IMR-90 (cell line): Measurements from ENCODE around the gene OPRL1. TPM values are rescaled to one million over a fixed set of nuclear protein-coding genes. Genes with fewer than 3 reads are reported as not detected.

ENCODE experiments used
- ATAC-seq: fragments of 200-7000 bp; cut with Tn5 transposase; 2 replicates; pipeline ENCODE4 v1.9.1; 2020; ENCODE audit warnings: low read depth, mild to moderate bottlenecking, moderate library complexity
- BruUV-seq: library from RNA; stranded (reverse); fragments of 400-500 nt; replicated peaks from 2 replicates; lab custom pipeline; 2021; lab: Mats Ljungman, UMichigan
- CTCF ChIA-PET: fragments of 300-600 bp; formaldehyde crosslinking; extraction: SDS; loops from one replicate; lab custom pipeline; 2021; ENCODE audit warnings: antibody characterized with exemption; lab: Yijun Ruan, JAX
- POLR2A ChIA-PET: fragments of 300-600 bp; sonication (Branson Sonifier 250); formaldehyde crosslinking; loops from one replicate; lab custom pipeline; 2022; ENCODE audit warnings: antibody characterized with exemption; ENCODE audit not compliant: unreplicated experiment; lab: Charles Lee
- DNase-seq: peaks from one replicate; pipeline ENCODE4 v3.0.0; 2013
- H2AFZ ChIP-seq: replicated peaks from 2 replicates; pipeline ENCODE3; 2013; ENCODE audit warnings: low read length, mild to moderate bottlenecking; ENCODE audit not compliant: poor library complexity
- H2AK5ac ChIP-seq: 2 replicates; pipeline ENCODE4 v1.6.1; 2013; ENCODE audit warnings: low read depth, low read length, inconsistent platforms
- H2AK9ac ChIP-seq: replicated peaks from 2 replicates; pipeline ENCODE3; 2013; ENCODE audit warnings: mild to moderate bottlenecking, low read depth, low read length, moderate library complexity; ENCODE audit not compliant: poor library complexity
- H2BK120ac ChIP-seq: 2 replicates; pipeline ENCODE4 v1.6.1; 2013; ENCODE audit warnings: low read depth, low read length, inconsistent platforms
- H2BK15ac ChIP-seq: 3 replicates; pipeline ENCODE4 v1.6.1; 2013; ENCODE audit warnings: low read depth, low read length, inconsistent platforms
- H2BK20ac ChIP-seq: 2 replicates; pipeline ENCODE4 v1.6.1; 2013; ENCODE audit warnings: low read depth, mild to moderate bottlenecking, inconsistent platforms, low read length, moderate library complexity
- H2BK5ac ChIP-seq: 2 replicates; pipeline ENCODE4 v1.6.1; 2013; ENCODE audit warnings: mild to moderate bottlenecking, low read depth, low read length, inconsistent platforms; ENCODE audit not compliant: poor library complexity, severe bottlenecking
- H3K14ac ChIP-seq: replicated peaks from 2 replicates; pipeline ENCODE4 v1.6.1; 2013; ENCODE audit warnings: low read depth, low read length, inconsistent platforms
- H3K18ac ChIP-seq: 2 replicates; pipeline ENCODE4 v1.6.1; 2013; ENCODE audit warnings: low read depth, low read length, control low read depth
- H3K23ac ChIP-seq: 2 replicates; pipeline ENCODE4 v1.6.1; 2013; ENCODE audit warnings: low read depth, low read length, inconsistent platforms
- H3K27ac ChIP-seq: 2 replicates; pipeline ENCODE4 v1.5.1; 2013; ENCODE audit warnings: mild to moderate bottlenecking, control low read depth, low read length; ENCODE audit not compliant: insufficient read depth
- H3K27me3 ChIP-seq: 2 replicates; pipeline ENCODE4 v1.6.1; 2013; ENCODE audit warnings: low read length; ENCODE audit not compliant: control insufficient read depth, insufficient read depth
- H3K36me3 ChIP-seq: 2 replicates; pipeline ENCODE4 v1.6.1; 2013; ENCODE audit warnings: low read length, mixed read lengths; ENCODE audit not compliant: control insufficient read depth, insufficient read depth
- H3K4ac ChIP-seq: 2 replicates; pipeline ENCODE4 v1.6.1; 2013; ENCODE audit warnings: low read depth, low read length, inconsistent platforms
- H3K4me1 ChIP-seq: 2 replicates; pipeline ENCODE4 v1.6.1; 2013; ENCODE audit warnings: low read length, mixed read lengths; ENCODE audit not compliant: control insufficient read depth, insufficient read depth
- H3K4me2 ChIP-seq: 2 replicates; pipeline ENCODE4 v1.6.1; 2013; ENCODE audit warnings: low read depth, mild to moderate bottlenecking, control low read depth, low read length, moderate library complexity
- H3K4me3 ChIP-seq: 2 replicates; pipeline ENCODE4 v1.5.1; 2013; ENCODE audit warnings: low read depth, mild to moderate bottlenecking, control low read depth, low read length, moderate library complexity; ENCODE audit not compliant: insufficient read depth
- H3K56ac ChIP-seq: 2 replicates; pipeline ENCODE4 v1.6.1; 2013; ENCODE audit warnings: low read length, inconsistent platforms; ENCODE audit not compliant: insufficient read depth; ENCODE audit errors: extremely low read depth
- H3K79me1 ChIP-seq, 2 experiments: 2 replicates each; pipeline ENCODE4 v1.6.1; 2013; ENCODE audit warnings: low read length in 2 of 2, inconsistent platforms in 1 of 2, low read depth in 1 of 2
- H3K9ac ChIP-seq: 2 replicates; pipeline ENCODE4 v1.6.1; 2013; ENCODE audit warnings: low read depth, low read length, control low read depth
- H3K9me1 ChIP-seq: 2 replicates; pipeline ENCODE4 v1.6.1; 2013; ENCODE audit warnings: low read length, inconsistent platforms; ENCODE audit not compliant: insufficient read depth
- H3K9me3 ChIP-seq: 2 replicates; pipeline ENCODE4 v1.6.1; 2013; ENCODE audit warnings: low read length; ENCODE audit not compliant: control insufficient read depth, insufficient read depth
- H4K20me1 ChIP-seq: 2 replicates; pipeline ENCODE4 v1.6.1; 2013; ENCODE audit warnings: low read length, inconsistent platforms; ENCODE audit not compliant: insufficient read depth
- H4K5ac ChIP-seq: 2 replicates; pipeline ENCODE4 v1.6.1; 2013; ENCODE audit warnings: mild to moderate bottlenecking, low read depth, low read length, control low read depth
- H4K8ac ChIP-seq, 2 experiments: 2 replicates each; pipeline ENCODE4 v1.6.1; 2013; ENCODE audit warnings: low read depth in 2 of 2, low read length in 2 of 2, control low read depth in 1 of 2, inconsistent platforms in 1 of 2
- H4K91ac ChIP-seq: 2 replicates; pipeline ENCODE4 v1.6.1; 2013; ENCODE audit warnings: low read depth, low read length, inconsistent platforms; ENCODE audit not compliant: insufficient read depth
- BHLHE40 ChIP-seq: fragments of 150-350 bp; IDR thresholded peaks from 2 replicates; pipeline ENCODE4 v1.6.1; 2016; ENCODE audit warnings: mild to moderate bottlenecking, low read depth, low read length
- CHD1 ChIP-seq: IDR thresholded peaks from 2 replicates; pipeline ENCODE4 v1.6.1; 2012; ENCODE audit warnings: low read depth, low read length, improper control_type of control experiment
- MAFK ChIP-seq: IDR thresholded peaks from 2 replicates; pipeline ENCODE4 v1.6.1; 2012; ENCODE audit warnings: low read depth, low read length, improper control_type of control experiment
- MXI1 ChIP-seq: IDR thresholded peaks from 2 replicates; pipeline ENCODE4 v1.6.1; 2012; ENCODE audit warnings: low read depth, mild to moderate bottlenecking, low read length, moderate library complexity, borderline replicate concordance
- SMC3 ChIP-seq: fragments of 150-350 bp; IDR thresholded peaks from 2 replicates; pipeline ENCODE4 v1.6.1; 2016; ENCODE audit warnings: low read depth, mild to moderate bottlenecking, antibody characterized with exemption, low read length, moderate library complexity
- WGBS, 2 experiments: methylation state at CpG; one replicate each; pipeline versions ENCODE4 v1.1.5 to v1.1.7; 2013; ENCODE audit warnings: missing lambda C conversion rate in 2 of 2; ENCODE audit not compliant: insufficient read length in 1 of 2; ENCODE audit errors: extremely low coverage in 2 of 2; 5-methylcytosine and 5-hydroxymethylcytosine counted together
- dilution Hi-C: fragments of 300-500 bp; cut with HindIII; formaldehyde crosslinking; loops from one replicate; pipeline ENCODE4 v1.14.3; 2018; ENCODE audit warnings: low sequenced_read_pairs; ENCODE audit not compliant: unreplicated experiment
- in situ Hi-C: fragments of 300-500 bp; cut with MboI; formaldehyde crosslinking; loops from 3 replicates; pipeline ENCODE4 v1.14.3; 2019; ENCODE audit warnings: low sequenced_read_pairs, inconsistent platforms, mixed read lengths
- intact Hi-C: fragments of 100-400 bp; cut with micrococcal nuclease; formaldehyde crosslinking; loops from 2 replicates; pipeline ENCODE4 v1.10.0; 2022
- polyA plus RNA-seq, 3 experiments: library from polyadenylated mRNA; depleted of rRNA; stranded (reverse); fragments of >200 nt; gene quantifications; 2 replicates each; pipeline ENCODE4 v1.2.3, GENCODE V29; 2012; ENCODE audit warnings: low replicate concordance in 1 of 3
- total RNA-seq: library from RNA; depleted of rRNA; stranded (reverse); fragments of >200 nt; gene quantifications from 2 replicates; pipeline ENCODE4 v1.2.3, GENCODE V29; 2012
- TF ChIP-seq, protein P1 (sequence below): fragments of 150-350 bp; IDR thresholded peaks from 2 replicates; pipeline ENCODE4 v1.6.1; 2016; ENCODE audit warnings: low read depth, mild to moderate bottlenecking, low read length, moderate library complexity, borderline replicate concordance
- TF ChIP-seq, protein P2 (sequence below): conservative IDR thresholded peaks from 2 replicates; pipeline ENCODE4 v1.5.1; 2012; ENCODE audit warnings: mild to moderate bottlenecking, low read depth, low read length, improper control_type of control experiment
- TF ChIP-seq, protein P3 (sequence below): fragments of 150-350 bp; IDR thresholded peaks from 2 replicates; pipeline ENCODE4 v1.6.1; 2017; ENCODE audit warnings: mild to moderate bottlenecking, antibody characterized with exemption, low read length, low read depth

The OPRL1 gene
- total and polyA plus RNA-seq, 2 of the 4 experiments (the other 2 are of a cell fraction): 0.36 to 1.2 TPM

DNA sequence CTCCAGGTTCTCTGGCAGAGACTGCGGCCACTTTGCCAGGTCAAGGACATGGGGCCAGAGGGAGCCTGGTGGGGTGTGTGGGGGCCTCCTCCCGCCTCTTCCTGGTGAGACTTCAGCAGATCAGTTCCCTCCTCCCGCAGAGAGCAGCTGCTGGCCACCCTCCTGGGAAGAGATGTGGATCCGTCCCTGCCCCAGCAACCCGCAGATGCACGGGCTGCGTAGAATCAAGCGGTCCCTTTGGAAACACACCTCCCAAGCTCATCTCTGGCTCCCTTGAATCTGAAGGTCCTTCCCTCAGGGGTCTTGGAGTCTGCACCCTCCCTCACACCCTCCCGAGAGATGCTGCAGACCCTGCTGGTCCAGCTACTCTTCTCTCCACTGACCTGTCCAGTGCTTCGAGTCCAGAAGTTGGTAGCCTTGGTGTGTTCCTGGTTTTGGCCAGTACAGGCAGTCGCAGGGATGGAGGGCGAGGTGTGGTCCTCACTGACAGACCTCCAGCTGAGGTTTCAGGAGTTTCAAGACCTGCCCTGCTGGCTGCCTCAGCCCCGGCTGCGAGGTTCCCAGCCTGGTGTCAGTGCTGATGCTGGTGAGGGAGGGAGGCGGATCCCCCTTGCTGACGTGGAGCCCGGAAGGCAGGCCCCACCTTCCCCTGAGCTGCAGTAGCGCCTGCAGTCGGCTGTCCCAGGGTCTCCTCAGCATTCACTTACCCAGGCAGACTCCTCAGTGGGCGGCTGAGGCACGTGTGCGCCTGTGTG, 27.3 kb downstream of the OPRL1 start, which contains the start of gene NPBWR2:
Gene NPBWR2 (minus strand): TSS at position 585 of the 755 bp plus-strand sequence. CDS start 734 bp downstream, outside the sequence.
- no peak within 1 kb of the TSS for H3K9ac ChIP-seq
- no peak within 1 kb of the TSS for H3K56ac ChIP-seq
- H4K91ac ChIP-seq: no peak within 1 kb of the TSS
- H3K4ac ChIP-seq: no peak within 1 kb of the TSS
- H2BK15ac ChIP-seq: no peak within 1 kb of the TSS
- dilution Hi-C loops (no loop called here), intact Hi-C loops (no loop called here), in situ Hi-C loops (no loop called here)
- no peaks in the 10 kb centered on the region for H3K36me3 ChIP-seq
- 71% methylated on average over 1 of the region's 22 CpGs; no CpG with 5 or more reads in 1 of the 2 experiments for WGBS, 2 experiments
- H2AK9ac ChIP-seq: no peak within 1 kb of the TSS
- CTCF ChIA-PET: no interaction called here
- POLR2A ChIA-PET: no interaction called here
- no peak within 1 kb of the TSS for H2AK5ac ChIP-seq
- H3K4me3 ChIP-seq: no peak within 1 kb of the TSS
- peak; percentile 59 for ATAC-seq
- H2BK120ac ChIP-seq: no peak within 1 kb of the TSS
- no peaks in the 10 kb centered on the region for H4K20me1 ChIP-seq
- no peak within 1 kb of the TSS for H4K5ac ChIP-seq
- no peak within 1 kb of the TSS for H4K8ac ChIP-seq
- H3K27me3 ChIP-seq: peaks cover 45% of the 10 kb centered on the region
- no peak for DNase-seq
- TF ChIP-seq MXI1 (no peak), BHLHE40 (no peak), MAFK (no peak), CHD1 (no peak), SMC3 (no peak)
- TF ChIP-seq, protein P1, sequence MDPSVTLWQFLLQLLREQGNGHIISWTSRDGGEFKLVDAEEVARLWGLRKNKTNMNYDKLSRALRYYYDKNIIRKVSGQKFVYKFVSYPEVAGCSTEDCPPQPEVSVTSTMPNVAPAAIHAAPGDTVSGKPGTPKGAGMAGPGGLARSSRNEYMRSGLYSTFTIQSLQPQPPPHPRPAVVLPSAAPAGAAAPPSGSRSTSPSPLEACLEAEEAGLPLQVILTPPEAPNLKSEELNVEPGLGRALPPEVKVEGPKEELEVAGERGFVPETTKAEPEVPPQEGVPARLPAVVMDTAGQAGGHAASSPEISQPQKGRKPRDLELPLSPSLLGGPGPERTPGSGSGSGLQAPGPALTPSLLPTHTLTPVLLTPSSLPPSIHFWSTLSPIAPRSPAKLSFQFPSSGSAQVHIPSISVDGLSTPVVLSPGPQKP: no peak
- TF ChIP-seq, protein P2, sequence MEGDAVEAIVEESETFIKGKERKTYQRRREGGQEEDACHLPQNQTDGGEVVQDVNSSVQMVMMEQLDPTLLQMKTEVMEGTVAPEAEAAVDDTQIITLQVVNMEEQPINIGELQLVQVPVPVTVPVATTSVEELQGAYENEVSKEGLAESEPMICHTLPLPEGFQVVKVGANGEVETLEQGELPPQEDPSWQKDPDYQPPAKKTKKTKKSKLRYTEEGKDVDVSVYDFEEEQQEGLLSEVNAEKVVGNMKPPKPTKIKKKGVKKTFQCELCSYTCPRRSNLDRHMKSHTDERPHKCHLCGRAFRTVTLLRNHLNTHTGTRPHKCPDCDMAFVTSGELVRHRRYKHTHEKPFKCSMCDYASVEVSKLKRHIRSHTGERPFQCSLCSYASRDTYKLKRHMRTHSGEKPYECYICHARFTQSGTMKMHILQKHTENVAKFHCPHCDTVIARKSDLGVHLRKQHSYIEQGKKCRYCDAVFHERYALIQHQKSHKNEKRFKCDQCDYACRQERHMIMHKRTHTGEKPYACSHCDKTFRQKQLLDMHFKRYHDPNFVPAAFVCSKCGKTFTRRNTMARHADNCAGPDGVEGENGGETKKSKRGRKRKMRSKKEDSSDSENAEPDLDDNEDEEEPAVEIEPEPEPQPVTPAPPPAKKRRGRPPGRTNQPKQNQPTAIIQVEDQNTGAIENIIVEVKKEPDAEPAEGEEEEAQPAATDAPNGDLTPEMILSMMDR: no peak
- TF ChIP-seq, protein P3, sequence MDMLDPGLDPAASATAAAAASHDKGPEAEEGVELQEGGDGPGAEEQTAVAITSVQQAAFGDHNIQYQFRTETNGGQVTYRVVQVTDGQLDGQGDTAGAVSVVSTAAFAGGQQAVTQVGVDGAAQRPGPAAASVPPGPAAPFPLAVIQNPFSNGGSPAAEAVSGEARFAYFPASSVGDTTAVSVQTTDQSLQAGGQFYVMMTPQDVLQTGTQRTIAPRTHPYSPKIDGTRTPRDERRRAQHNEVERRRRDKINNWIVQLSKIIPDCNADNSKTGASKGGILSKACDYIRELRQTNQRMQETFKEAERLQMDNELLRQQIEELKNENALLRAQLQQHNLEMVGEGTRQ: no peak
- no peak within 1 kb of the TSS for H3K4me2 ChIP-seq
- no peaks in the 10 kb centered on the region for H3K79me1 ChIP-seq
- H3K14ac ChIP-seq: no peak within 1 kb of the TSS
- no peaks in the 10 kb centered on the region for H3K9me1 ChIP-seq
- H3K23ac ChIP-seq: no peak within 1 kb of the TSS
- H2AFZ ChIP-seq: peak within 1 kb of the TSS; percentile 58
- H3K18ac ChIP-seq: no peak within 1 kb of the TSS
- H2BK20ac ChIP-seq: no peak within 1 kb of the TSS
- no peak within 1 kb of the TSS for H2BK5ac ChIP-seq
- no peaks in the 10 kb centered on the region for H3K4me1 ChIP-seq
- H3K9me3 ChIP-seq: no peaks in the 10 kb centered on the region
- no TSS peak for BruUV-seq
- H3K27ac ChIP-seq: no peak within 1 kb of the TSS
